ENCODE data around the gene THAP4. TPM values are rescaled to one million over a fixed set of nuclear protein-coding genes. Genes with fewer than 3 reads are reported as not detected.

THAP4 gene
- total RNA-seq, 4 donors from 2014 or later: 46.4 to 56.2 (median 51.2) TPM

DNA sequence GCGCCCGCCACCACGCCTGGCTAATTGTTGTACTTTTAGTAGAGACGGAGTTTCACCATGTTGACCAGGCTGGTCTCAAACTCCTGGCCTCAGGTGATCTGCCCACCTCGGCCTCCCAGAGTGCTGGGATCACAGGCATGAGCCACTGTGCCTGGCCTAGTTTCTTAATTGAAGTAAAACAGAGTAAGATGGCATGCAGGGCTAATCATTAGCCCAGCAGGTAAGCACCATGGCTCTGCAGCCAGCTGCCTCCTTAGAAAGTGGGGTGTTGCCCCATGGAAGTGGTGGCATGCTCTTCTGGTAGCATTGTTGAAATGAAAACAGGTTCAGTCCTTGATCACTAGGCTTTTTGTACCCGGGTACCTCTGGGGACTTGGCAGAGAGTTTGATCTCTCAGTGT lies 13.0 kb upstream of the THAP4 start:
- Histone ChIP-seq H3K27me3 (no peaks in the 10 kb centered on the region), H3K9me3 (no peaks in the 10 kb centered on the region), H3K27ac (no peak overlapping the region), H3K36me3 (peaks cover 38% of the 10 kb centered on the region), H3K4me3 (no peak overlapping the region), H3K4me1 (no peaks in the 10 kb centered on the region)
- no peak for TF ChIP-seq POLR2AphosphoS5 (IDR thresholded peaks at IDR 0.05)
- DNase-seq (ENCODE audit: low spot score in 2 of 2): no peak
- WGBS: 95% methylated on average over 5 of the region's 6 CpGs

DNA sequence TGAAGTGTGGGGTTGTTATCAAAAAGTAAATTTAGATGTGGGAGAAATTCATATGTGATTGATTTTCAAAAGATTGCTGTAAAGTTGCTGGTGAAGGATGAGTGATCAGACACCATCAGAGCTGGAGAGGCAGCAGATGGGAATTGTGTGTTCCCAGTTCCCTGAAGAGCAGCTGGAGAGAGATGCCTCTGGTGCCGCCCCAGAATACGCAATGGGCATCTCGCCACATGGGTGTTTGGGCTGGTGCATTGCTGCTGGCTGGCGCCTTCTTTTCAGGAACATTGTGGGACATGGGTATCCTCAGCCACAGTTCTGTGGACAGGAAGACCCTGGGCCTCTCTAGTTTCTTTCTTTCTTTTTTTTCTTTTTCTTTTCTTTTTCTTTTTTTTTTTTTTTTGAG lies 12.4 kb upstream of the THAP4 start:
- H3K4me3 ChIP-seq: no peak overlapping the region
- no peaks in the 10 kb centered on the region for H3K9me3 ChIP-seq
- H3K27me3 ChIP-seq: no peaks in the 10 kb centered on the region
- H3K27ac ChIP-seq: no peak overlapping the region
- WGBS: 81% methylated on average over 4 of the region's 4 CpGs
- peaks cover 33% of the 10 kb centered on the region for H3K36me3 ChIP-seq
- no peak for DNase-seq (ENCODE audit: low spot score in 2 of 2)
- no peaks in the 10 kb centered on the region for H3K4me1 ChIP-seq
- TF ChIP-seq POLR2AphosphoS5 (IDR thresholded peaks at IDR 0.05) (no peak), POLR2A (IDR thresholded peaks at IDR 0.05) (no peak), EP300 (IDR thresholded peaks at IDR 0.05) (no peak)
- TF ChIP-seq, protein P1, sequence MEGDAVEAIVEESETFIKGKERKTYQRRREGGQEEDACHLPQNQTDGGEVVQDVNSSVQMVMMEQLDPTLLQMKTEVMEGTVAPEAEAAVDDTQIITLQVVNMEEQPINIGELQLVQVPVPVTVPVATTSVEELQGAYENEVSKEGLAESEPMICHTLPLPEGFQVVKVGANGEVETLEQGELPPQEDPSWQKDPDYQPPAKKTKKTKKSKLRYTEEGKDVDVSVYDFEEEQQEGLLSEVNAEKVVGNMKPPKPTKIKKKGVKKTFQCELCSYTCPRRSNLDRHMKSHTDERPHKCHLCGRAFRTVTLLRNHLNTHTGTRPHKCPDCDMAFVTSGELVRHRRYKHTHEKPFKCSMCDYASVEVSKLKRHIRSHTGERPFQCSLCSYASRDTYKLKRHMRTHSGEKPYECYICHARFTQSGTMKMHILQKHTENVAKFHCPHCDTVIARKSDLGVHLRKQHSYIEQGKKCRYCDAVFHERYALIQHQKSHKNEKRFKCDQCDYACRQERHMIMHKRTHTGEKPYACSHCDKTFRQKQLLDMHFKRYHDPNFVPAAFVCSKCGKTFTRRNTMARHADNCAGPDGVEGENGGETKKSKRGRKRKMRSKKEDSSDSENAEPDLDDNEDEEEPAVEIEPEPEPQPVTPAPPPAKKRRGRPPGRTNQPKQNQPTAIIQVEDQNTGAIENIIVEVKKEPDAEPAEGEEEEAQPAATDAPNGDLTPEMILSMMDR (IDR thresholded peaks at IDR 0.05): no peak

DNA sequence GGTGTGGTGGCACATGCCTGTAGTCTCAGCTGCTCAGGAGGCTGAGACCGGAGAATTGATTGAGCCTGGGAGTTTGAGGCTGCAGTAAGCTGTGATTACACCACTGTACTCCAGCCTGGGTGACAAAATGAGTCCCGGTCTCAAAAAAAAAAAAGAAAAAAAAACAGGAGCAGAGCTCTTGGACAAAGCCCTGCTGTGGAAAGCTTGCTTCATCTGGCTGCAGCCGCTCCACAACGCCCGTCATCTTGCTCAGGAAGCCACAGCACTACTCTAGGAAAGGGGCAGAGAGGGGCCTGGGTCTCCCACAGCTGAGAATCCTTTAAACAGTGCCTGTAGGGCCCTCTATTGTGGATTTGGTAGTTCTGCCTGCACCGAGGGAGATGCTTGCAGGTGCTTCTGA lies 11.5 kb upstream of the THAP4 start:
- no peak for DNase-seq (ENCODE audit: low spot score in 2 of 2)
- 89% methylated on average over 6 of the region's 6 CpGs for WGBS

GRCh38 chr2:241645915-241646645 lies 9.1 kb upstream of the THAP4 start:
- H3K4me1 ChIP-seq: peaks cover 5% of the 10 kb centered on the region
- no peak for TF ChIP-seq EP300 (IDR thresholded peaks at IDR 0.05)
- TF ChIP-seq, protein P1 (IDR thresholded peaks at IDR 0.05): no peak
- TF ChIP-seq POLR2AphosphoS5 (IDR thresholded peaks at IDR 0.05): no peak
- TF ChIP-seq POLR2A (IDR thresholded peaks at IDR 0.05): no peak
- DNase-seq (ENCODE audit: low spot score in 2 of 2): no peak
- H3K36me3 ChIP-seq: peaks cover 2% of the 10 kb centered on the region
- WGBS: 91% methylated on average over 14 of the region's 14 CpGs
- no peaks in the 10 kb centered on the region for H3K27me3 ChIP-seq
- H3K9me3 ChIP-seq: no peaks in the 10 kb centered on the region
- no peak overlapping the region for H3K4me3 ChIP-seq
- no peak overlapping the region for H3K27ac ChIP-seq

More for the DNA sequence above, 11.5 kb upstream of the THAP4 start:
- H3K36me3 ChIP-seq: peaks cover 25% of the 10 kb centered on the region
- H3K9me3 ChIP-seq: no peaks in the 10 kb centered on the region
- no peaks in the 10 kb centered on the region for H3K4me1 ChIP-seq
- no peaks in the 10 kb centered on the region for H3K27me3 ChIP-seq
- no peak for TF ChIP-seq POLR2A (IDR thresholded peaks at IDR 0.05)
- no peak for TF ChIP-seq EP300 (IDR thresholded peaks at IDR 0.05)
- TF ChIP-seq, protein P1 (IDR thresholded peaks at IDR 0.05): no peak
- no peak for TF ChIP-seq POLR2AphosphoS5 (IDR thresholded peaks at IDR 0.05)
- no peak overlapping the region for H3K27ac ChIP-seq
- H3K4me3 ChIP-seq: no peak overlapping the region

GRCh38 chr2:241645056-241645914 lies 8.3 kb upstream of the THAP4 start:
- no peak for DNase-seq (ENCODE audit: low spot score in 2 of 2)
- H3K4me3 ChIP-seq: no peak overlapping the region
- H3K27me3 ChIP-seq: no peaks in the 10 kb centered on the region
- TF ChIP-seq POLR2A (IDR thresholded peaks at IDR 0.05) (no peak), POLR2AphosphoS5 (IDR thresholded peaks at IDR 0.05) (no peak), EP300 (IDR thresholded peaks at IDR 0.05) (no peak)
- TF ChIP-seq, protein P1 (IDR thresholded peaks at IDR 0.05): no peak
- WGBS: 89% methylated on average over 24 of the region's 26 CpGs
- H3K4me1 ChIP-seq: peaks cover 12% of the 10 kb centered on the region
- H3K27ac ChIP-seq: no peak overlapping the region
- H3K9me3 ChIP-seq: no peaks in the 10 kb centered on the region
- H3K36me3 ChIP-seq: no peaks in the 10 kb centered on the region
